ENCODE results near the gene ORAI2.
"Not testable (repeated sequence)": the region's sequence is repeated elsewhere in the genome, so short reads cannot be mapped to it uniquely, and the experiment has no call there.

Gene ORAI2

DNA sequence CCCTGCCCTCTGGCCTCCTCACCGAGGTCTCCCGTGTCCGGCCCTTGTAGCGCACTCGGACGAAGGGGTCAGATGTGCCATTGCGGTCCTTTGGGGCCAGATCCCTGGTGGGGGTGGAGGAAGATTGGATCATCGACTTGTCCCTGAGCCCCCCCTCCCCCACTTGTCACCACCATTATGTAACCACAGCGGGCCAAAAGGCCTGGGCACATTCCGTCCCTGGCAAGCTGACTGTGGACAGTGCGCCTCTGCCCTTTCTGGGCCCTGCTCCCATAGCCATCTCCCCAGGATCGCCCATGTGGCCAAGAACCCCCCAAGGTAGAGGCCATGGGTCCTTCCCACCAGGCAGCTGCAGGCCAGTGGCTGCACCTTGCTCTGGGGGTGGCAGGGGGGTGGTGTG lies 69.8 kb downstream of the ORAI2 start:
- DNase-seq (ENCODE audit: low read depth) = not testable (repeated sequence)

DNA sequence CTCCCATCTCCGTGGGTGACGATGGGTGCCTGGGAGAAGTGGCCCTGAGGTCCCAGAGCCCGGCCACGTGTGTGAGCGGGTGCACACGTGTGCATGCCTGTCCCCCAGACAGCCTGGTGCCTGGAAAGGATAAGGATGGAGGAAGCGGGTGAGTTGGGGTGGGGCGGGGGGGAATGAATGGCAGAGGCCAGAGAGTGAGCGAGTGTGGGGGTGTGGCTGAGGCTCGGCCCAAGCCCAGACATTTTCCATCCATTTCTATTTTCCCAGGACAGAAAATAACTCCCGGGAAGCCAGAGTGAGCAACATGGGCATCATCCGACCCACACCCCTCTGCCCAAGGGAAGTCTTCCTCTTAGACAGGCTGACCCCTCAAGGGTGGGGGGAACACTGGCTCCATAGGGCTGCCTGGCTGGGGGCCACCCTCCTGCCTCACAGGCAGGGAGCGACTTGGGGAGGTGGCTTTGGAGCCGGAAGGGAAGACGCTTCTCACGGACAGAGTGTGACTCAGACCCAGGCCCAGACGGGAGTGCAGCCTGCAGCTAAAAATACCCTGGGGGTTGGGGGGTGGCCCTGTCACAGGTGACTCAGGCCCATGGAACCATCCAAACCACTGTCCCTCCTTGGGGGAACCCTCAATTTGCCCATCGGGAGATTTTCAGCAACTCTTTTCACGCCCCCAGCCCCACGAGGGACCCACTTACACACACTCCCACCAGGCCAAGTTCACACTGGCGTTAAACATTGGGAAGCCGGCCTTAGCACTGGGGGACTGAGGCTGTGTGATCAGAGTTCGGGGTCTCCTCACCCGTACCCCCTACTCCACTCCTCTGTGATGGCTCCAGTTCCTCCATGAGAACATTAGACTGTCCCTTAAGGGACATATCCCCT lies 72.2 kb downstream of the ORAI2 start:
- not testable (repeated sequence) for DNase-seq (ENCODE audit: low read depth)

Measured in stimulated activated CD8-positive, alpha-beta memory T cell treated with anti-CD3 and anti-CD28 coated beads, Interleukin-12 subunit alpha, Interleukin-12 subunit beta, amount 100 ng/mL, for 1 hour (primary cell).